GM19023 (cell line): ENCODE data around the gene CCL4.
"Not testable (repeated sequence)": the region's sequence is repeated elsewhere in the genome, so short reads cannot be mapped to it uniquely, and the experiment has no call there.

ENCODE experiments used
- ATAC-seq: cut with Tn5 transposase; IDR thresholded peaks from one replicate; pipeline ENCODE4 v1.9.1; 2021; ENCODE audit warnings: mild to moderate bottlenecking, moderate library complexity; ENCODE audit not compliant: unreplicated experiment

The CCL4 gene

DNA sequence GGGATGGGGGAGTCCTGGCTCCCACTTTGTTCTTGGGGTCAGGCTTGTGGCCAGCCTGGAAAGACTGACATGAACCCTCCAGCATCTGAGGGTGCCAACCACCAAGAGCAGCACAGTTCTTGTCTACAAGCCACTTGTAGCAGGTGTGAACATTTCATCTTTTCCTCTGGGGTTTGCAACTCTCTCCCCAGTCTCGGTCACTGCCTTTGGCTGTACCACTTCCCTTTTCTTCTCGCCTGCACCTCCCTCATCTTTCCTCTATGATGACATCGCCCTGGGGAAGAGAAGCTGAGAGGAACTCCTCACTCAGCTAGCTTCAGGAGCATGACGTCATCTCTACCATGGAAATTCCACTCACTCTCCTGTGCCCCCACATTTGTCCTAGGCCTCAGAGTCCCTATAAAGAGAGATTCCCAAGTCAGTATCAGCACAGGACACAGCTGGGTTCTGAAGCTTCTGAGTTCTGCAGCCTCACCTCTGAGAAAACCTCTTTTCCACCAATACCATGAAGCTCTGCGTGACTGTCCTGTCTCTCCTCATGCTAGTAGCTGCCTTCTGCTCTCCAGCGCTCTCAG is at the start of gene CCL4:
Gene CCL4, plus strand, starts transcription at position 427 of the 575 bp plus-strand sequence. Its CDS starts 79 bp downstream, at position 506.
- ATAC-seq, result peak; percentile 74

- ATAC-seq, result no peak
These were observed 48.5 kb upstream of the CCL4 start for GRCh38 chr17:36055171-36055570.

- no peak for ATAC-seq
These were observed 47.6 kb upstream of the CCL4 start for GRCh38 chr17:36055921-36056520.

DNA sequence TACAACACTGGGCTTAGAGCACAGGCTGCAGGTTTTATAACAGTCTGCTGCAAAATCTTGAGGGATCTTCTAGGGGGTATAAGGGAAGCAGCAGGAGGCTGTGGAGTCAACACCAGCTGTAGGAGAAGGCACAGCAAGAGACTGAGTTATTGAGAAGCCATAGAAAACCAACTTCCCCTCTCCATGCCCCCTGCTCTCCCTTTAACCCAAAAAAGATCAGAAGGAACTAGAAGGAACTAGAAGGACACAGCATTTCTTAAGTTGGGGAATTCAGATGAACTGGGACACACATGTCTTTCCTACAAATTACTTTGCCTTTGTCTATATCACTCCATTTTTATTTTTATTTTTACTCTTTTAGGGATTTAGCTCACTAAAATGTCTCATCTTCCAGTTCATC is 45.7 kb upstream of the CCL4 start:
- ATAC-seq, result no peak

DNA sequence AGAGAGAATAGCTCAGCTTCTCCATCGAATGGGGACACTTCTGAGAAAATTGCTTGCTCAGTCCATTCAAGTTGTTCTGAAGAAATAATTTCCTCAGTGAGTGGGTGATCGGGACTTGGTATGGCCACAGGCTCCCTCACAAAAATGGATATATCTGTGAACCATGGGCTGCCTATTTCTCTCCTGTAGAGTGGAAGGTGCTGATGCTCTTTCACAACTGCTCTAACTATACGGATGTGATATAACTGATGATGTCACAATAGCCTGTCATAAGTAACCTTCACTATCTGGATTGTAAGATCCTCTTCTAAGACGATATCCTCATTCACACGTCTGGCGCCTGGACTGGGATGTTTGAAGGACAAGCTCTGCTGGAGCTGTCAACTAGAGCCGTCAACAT is 44.2 kb upstream of the CCL4 start:
- ATAC-seq, result no peak

- no peak for ATAC-seq
These were observed 42.8 kb upstream of the CCL4 start for GRCh38 chr17:36060816-36061215.

GRCh38 chr17:36063786-36064541 is 39.7 kb upstream of the CCL4 start, which contains the start of gene CCL18:
CCL18 (plus strand) TSS chr17:36064272; CDS start chr17:36064343, 71 bp downstream.
- no peak for ATAC-seq

DNA sequence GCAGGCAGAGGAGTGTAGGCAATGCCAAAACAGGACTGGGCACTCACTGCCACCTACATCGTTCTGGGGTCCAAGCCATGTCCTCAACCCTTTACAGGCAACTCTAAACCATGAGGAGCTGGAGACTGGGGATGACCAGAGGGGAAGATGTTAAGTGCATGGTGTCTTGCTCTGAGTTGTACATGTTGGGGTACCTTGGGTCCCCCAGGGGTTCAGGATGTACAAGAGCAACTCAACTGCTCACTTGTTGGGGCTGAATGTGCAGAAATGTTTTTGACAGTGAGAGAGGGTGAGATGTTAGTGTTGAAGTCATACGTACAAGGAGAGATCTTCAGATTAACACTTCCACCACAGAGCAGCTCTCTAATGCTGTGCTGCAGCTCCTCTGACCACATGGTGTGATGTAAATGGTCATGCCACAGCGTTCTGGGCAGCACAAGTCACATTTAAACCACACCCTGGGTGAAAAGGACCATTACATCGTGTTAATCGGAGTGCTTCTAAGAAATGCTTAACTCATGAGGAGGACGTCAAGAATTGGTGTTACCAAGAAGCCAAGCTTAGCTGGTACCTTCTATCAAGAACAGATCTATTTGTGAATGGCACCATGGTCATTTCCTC is 37.2 kb upstream of the CCL4 start:
- no peak for ATAC-seq

DNA sequence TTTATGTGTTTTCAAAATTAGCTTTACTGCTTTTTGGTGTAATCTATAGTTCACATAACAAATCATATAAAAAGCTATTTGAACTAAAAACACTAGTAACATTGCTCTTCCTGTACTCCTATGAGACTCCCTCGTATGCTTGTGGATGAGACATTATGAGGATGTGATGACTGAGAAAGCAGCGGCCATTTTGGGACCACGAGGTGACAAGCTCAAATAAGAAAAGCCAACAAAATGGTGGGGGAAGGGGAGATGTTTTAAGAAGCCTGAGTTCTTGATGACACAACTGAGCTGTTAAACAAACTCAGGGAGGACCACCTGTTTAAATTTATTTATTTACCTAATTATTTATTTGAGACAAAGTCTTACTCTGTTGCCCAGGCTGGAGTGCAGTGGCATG is 35.1 kb upstream of the CCL4 start:
- ATAC-seq, result no peak

GRCh38 chr17:36069136-36069535 is 34.5 kb upstream of the CCL4 start:
- no peak for ATAC-seq

DNA sequence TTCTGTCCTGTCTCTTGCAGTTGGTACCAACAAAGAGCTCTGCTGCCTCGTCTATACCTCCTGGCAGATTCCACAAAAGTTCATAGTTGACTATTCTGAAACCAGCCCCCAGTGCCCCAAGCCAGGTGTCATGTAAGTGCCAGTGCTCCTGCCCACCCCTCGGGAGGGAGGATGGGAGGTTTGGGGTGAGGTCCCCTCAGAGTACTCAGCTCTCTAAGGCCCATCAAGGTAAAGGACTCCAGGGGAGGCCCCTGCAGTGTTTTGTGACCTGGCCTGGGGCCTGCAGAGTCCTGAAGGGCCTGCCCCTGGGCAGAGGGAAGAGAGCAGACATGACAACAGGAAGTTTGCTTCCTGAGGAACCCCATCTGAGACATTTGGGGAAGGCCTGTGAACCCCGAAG is 33.2 kb upstream of the CCL4 start:
- no peak for ATAC-seq

DNA sequence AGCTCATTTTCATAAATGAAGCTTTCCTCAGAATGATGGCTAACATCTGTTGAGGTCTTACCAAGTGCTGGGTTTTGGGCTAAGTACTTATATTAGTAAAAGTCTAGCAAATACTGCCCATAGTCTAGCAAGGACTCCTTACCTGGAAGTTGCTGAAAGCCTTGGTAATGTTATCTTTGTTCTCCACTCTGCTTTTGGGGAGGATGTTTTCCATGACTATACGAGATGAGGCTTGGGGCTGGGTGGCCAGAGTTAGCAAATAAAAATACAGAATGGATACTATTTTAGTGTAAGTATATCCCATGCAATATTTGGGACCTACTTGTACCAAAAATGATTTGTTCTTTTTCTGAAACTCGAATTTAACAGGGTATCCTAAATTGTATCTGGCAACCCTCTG is 31.9 kb upstream of the CCL4 start:
- ATAC-seq, result no peak

GRCh38 chr17:36072431-36073121 is 31.1 kb upstream of the CCL4 start:
- ATAC-seq, result no peak

DNA sequence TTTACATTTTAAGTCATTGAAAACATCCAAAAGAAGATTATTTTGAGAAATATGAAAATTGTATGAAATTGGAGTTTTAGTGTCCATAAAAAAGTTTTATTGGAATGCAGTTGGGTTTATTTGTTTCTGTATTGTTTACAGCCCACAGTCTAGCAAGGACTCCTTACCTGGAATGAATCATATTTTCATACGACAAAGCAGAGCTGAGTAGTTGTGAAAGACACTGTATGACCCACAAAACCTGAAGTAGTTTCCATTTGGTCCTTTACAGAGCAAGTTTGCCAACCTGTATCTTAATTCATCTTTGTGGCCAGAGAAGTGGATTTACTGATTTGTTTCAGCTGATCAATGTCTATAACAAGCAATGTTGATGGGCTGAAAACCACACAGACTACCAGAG is 29.3 kb upstream of the CCL4 start:
- no peak for ATAC-seq

DNA sequence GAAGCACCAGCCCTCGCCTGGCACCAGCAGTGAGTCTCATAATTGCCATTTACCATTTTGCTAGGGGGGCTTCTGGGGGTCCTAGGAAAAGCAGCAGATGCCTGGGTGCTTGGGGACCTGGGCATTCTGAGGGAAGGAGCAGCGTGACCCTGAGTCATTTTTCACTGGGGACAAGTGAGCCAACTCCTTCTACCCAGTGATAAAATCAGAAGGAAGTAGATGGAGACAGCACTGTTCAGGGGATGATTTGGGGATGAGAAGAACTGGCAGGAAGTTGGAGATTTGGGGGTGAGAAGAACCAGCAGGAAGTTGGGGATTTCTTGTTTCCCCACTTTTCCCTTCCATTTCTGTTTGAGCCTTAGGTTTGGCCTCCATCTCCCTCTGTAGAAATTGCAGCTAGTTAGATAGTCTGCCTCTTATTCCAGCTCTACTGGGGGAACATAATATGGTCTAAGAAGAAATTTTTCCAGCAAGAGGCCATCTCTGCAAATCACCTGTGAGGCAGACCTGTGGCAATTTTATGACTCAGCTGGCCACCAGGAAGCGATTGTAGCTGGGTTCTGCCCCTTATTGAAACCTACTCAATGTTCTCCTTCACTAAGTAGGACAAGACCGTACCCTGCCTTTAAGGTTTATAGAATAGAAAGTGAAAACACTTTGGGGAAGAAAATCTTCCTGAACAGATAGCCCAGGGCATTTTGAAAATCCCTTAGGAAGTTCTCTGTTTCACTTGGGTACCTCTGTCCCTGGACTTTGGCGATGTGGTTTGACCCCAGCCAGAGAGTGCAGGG is 21.8 kb upstream of the CCL4 start:
- peak; percentile 47 for ATAC-seq

- peak; percentile 54 for ATAC-seq
These were observed 21.0 kb upstream of the CCL4 start for GRCh38 chr17:36082482-36083120.

DNA sequence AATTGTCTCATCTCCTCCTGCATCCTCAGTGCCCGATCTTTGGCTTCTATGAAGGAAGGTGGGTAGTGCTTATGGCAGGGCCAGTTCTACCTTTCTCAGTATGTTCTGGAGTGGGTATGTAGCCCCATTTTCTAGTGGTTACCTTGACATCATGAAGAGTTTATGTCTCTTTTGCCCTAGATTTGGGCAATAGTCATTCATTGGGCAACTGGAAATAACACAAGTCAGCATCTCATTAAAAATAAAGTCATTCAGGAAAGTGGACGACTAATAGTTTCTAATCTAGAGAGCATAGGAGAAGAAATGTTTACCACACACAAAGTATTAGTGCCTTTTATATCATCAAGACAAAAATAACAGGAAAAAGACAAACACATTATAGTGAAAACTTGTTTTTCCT is 19.9 kb upstream of the CCL4 start:
- ATAC-seq, result not testable (repeated sequence)

- ATAC-seq, result no peak
These were observed 17.9 kb upstream of the CCL4 start for GRCh38 chr17:36085765-36086164.

DNA sequence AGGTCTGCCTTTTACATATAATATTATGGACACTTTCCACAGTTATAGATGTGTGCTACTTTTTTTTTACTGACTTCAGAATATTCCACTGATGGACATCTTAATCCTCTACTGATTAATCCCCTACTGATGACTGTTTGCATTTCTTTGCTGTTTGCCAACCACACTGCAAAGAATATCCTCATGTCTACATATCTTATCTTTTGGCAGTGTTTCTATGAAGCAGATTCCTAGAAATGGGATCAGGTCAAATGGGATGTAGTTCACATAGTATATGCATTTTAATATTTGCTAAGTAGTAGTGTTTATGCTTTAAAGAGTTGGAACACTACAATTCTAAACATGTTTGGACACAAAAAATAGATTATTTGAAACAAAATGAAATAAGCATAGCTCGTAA is 16.8 kb upstream of the CCL4 start:
- no peak for ATAC-seq

DNA sequence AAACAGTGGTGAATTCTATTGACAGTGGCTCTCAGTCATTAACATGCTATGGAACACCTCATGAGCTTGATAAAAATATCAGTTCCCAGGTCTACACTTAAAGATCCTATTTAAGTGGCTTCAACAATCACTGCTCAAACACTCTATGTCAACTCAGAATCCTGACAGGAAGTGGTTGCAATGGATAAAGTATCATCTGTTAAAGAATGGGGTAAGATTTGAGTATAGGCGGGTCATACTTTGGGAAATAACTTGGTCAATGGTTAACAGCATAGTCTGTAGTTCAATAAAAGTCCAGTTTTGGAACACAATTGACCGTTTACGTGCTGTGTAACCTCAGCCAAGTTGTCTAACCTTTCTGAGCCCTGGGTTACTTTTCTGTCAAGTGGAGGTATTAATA is 16.2 kb upstream of the CCL4 start:
- not testable (repeated sequence) for ATAC-seq
